Neutrophil (primary cell): ENCODE measurements around the gene XRN2.
A peak's percentile ranks its signal among the peaks of the same experiment; 100 is the strongest.

Experiments
- H3K27ac ChIP-seq: fragments of 200-600 bp; sonication (generic); 2 replicates; pipeline ENCODE4 v1.5.1; 2016; ENCODE audit warnings: mild to moderate bottlenecking, moderate library complexity
- H3K27me3 ChIP-seq: fragments of 200-600 bp; sonication (generic); 2 replicates; pipeline ENCODE4 v1.6.0; 2016; ENCODE audit warnings: mild to moderate bottlenecking
- H3K36me3 ChIP-seq: fragments of 200-600 bp; sonication (generic); 2 replicates; pipeline ENCODE4 v1.5.1; 2017
- H3K4me1 ChIP-seq, 2 experiments: fragments of 200-600 bp in 1 of 2; sonication (generic) in 1 of 2; 1 replicate in 1 of 2; 2 replicates in 1 of 2; pipeline versions ENCODE4 v1.5.1 to v1.6.1; 2013 to 2016; ENCODE audit warnings: low read depth in 1 of 2, low read length in 1 of 2, mild to moderate bottlenecking in 1 of 2, moderate library complexity in 1 of 2; ENCODE audit not compliant: control insufficient read depth in 1 of 2, insufficient read depth in 1 of 2
- H3K4me3 ChIP-seq, 2 experiments: fragments of 200-600 bp in 1 of 2; sonication (generic) in 1 of 2; 1 replicate in 1 of 2; 2 replicates in 1 of 2; pipeline ENCODE4 v1.5.1; 2013 to 2016; ENCODE audit warnings: low read depth in 1 of 2, low read length in 1 of 2, mild to moderate bottlenecking in 1 of 2, moderate library complexity in 1 of 2
- H3K9me3 ChIP-seq: fragments of 200-600 bp; sonication (generic); 2 replicates; pipeline ENCODE4 v1.5.1; 2016
- CTCF ChIP-seq: fragments of 200-600 bp; sonication (generic); IDR thresholded peaks from 2 replicates; pipeline ENCODE4 v1.5.1; 2016; ENCODE audit warnings: antibody characterized with exemption

XRN2 gene

DNA sequence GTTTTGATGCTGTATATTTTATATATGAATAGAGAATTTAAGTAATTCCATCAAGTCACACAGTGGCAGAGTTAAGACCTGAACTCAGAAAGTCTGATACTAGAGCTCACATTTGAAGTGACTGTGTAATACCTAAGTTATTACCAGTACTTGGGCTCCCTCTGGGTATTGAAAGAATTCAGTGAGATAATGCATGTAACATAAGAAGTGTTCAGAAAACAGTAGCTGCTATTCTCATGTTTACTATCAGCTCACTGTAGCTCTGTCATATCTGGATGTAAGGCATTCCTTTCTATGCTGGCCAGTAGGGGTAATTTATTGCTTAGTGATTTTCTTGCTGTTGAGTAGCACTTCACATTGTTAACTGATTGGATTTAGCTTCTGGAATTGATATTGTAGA, 49.6 kb downstream of the XRN2 start:
- Histone ChIP-seq H3K9me3 (no peaks in the 10 kb centered on the region), H3K27me3 (no peaks in the 10 kb centered on the region), H3K4me3 (no peak overlapping the region), H3K27ac (no peak overlapping the region), H3K4me1 (peaks cover 3 to 12% of the 10 kb centered on the region in 2 experiments), H3K36me3 (peaks cover 60% of the 10 kb centered on the region)
- no peak for TF ChIP-seq CTCF

DNA sequence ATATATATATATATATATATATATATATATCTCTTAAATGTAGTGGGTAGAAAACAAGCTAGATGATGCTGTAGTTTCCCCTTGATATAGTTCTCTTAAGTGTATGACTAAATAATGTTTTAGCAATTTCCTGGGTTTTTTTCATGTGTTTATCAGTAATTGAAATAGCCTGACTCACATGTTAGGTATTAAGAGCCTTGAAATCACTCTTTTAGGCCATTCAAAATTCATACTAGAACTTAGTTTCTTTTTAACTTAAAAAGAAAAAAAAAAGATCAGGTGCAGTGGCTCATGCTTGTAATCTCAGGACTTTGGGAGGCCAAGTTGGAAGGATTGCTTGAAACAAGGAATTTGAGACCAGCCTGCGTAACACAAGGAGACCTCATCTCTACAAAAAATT, 50.1 kb downstream of the XRN2 start:
- Histone ChIP-seq H3K9me3 (no peaks in the 10 kb centered on the region), H3K4me1 (peaks cover 3 to 16% of the 10 kb centered on the region in 2 experiments), H3K36me3 (peaks cover 60% of the 10 kb centered on the region), H3K4me3 (no peak overlapping the region), H3K27me3 (no peaks in the 10 kb centered on the region), H3K27ac (no peak overlapping the region)
- TF ChIP-seq CTCF, result no peak

GRCh38 chr20:21355981-21356380, 52.9 kb downstream of the XRN2 start:
- Histone ChIP-seq H3K36me3 (peaks cover 46% of the 10 kb centered on the region), H3K9me3 (no peaks in the 10 kb centered on the region), H3K4me1 (peaks cover 14 to 28% of the 10 kb centered on the region in 2 experiments), H3K27ac (no peak overlapping the region), H3K27me3 (no peaks in the 10 kb centered on the region), H3K4me3 (no peak overlapping the region)
- TF ChIP-seq CTCF, result no peak

GRCh38 chr20:21356386-21356785, 53.3 kb downstream of the XRN2 start:
- Histone ChIP-seq H3K27ac (no peak overlapping the region), H3K9me3 (no peaks in the 10 kb centered on the region), H3K4me3 (no peak overlapping the region), H3K36me3 (peaks cover 44% of the 10 kb centered on the region), H3K27me3 (no peaks in the 10 kb centered on the region), H3K4me1 (peaks cover 18 to 32% of the 10 kb centered on the region in 2 experiments)
- TF ChIP-seq CTCF, result no peak

- H3K36me3 ChIP-seq, result peaks cover 48% of the 10 kb centered on the region
- H3K27ac ChIP-seq, result peak overlapping the region; percentile 27
- no peaks in the 10 kb centered on the region for H3K9me3 ChIP-seq
- H3K27me3 ChIP-seq, result no peaks in the 10 kb centered on the region
- TF ChIP-seq CTCF, result no peak
- no peak overlapping the region for H3K4me3 ChIP-seq
- peaks cover 32 to 44% of the 10 kb centered on the region in 2 experiments for H3K4me1 ChIP-seq
Observed at GRCh38 chr20:21357844-21358243, 54.7 kb downstream of the XRN2 start.

- Histone ChIP-seq H3K9me3 (no peaks in the 10 kb centered on the region), H3K4me1 (peaks cover 32 to 39% of the 10 kb centered on the region in 2 experiments), H3K27me3 (no peaks in the 10 kb centered on the region), H3K4me3 (no peak overlapping the region), H3K36me3 (peaks cover 54% of the 10 kb centered on the region), H3K27ac (no peak overlapping the region)
- no peak for TF ChIP-seq CTCF
Observed at GRCh38 chr20:21358737-21359136, 55.6 kb downstream of the XRN2 start.
